Trophoblast cell (in vitro differentiated cells and primary cell): ENCODE data around the gene QPRT.
"Not testable (repeated sequence)": the region's sequence is repeated elsewhere in the genome, so short reads cannot be mapped to it uniquely, and the experiment has no call there.

Experiments
- DNase-seq, 2 donors: peaks; one replicate each; pipeline ENCODE4 v3.0.0-alpha.2; 2016
- H2AFZ ChIP-seq: 2 replicates; pipeline ENCODE4 v1.6.1; 2013; ENCODE audit warnings: low read length, moderate library complexity, mild to moderate bottlenecking; ENCODE audit not compliant: insufficient read depth, poor library complexity
- H2AK5ac ChIP-seq: 2 replicates; pipeline ENCODE4 v1.6.1; 2013; ENCODE audit warnings: mild to moderate bottlenecking, low read length
- H2BK120ac ChIP-seq: 2 replicates; pipeline ENCODE4 v1.6.1; 2013; ENCODE audit warnings: low read length, mild to moderate bottlenecking, moderate library complexity; ENCODE audit not compliant: insufficient read depth, poor library complexity
- H2BK12ac ChIP-seq: 2 replicates; pipeline ENCODE4 v1.6.1; 2013; ENCODE audit warnings: mild to moderate bottlenecking, low read length, moderate library complexity
- H2BK5ac ChIP-seq: 2 replicates; pipeline ENCODE4 v1.6.1; 2013; ENCODE audit warnings: low read length, low read depth, moderate library complexity, mild to moderate bottlenecking; ENCODE audit not compliant: poor library complexity
- H3K14ac ChIP-seq: 2 replicates; pipeline ENCODE4 v1.6.1; 2013; ENCODE audit warnings: mild to moderate bottlenecking, low read length
- H3K18ac ChIP-seq: 2 replicates; pipeline ENCODE4 v1.6.1; 2013; ENCODE audit warnings: mild to moderate bottlenecking, low read length
- H3K23ac ChIP-seq: 2 replicates; pipeline ENCODE4 v1.6.1; 2013; ENCODE audit warnings: low read length
- H3K27ac ChIP-seq: 2 replicates; pipeline ENCODE4 v1.5.1; 2013; ENCODE audit warnings: low read depth, mild to moderate bottlenecking, inconsistent platforms, low read length, moderate library complexity
- H3K27me3 ChIP-seq: 2 replicates; pipeline ENCODE4 v1.6.1; 2013; ENCODE audit warnings: inconsistent platforms, mild to moderate bottlenecking, low read length, moderate library complexity; ENCODE audit not compliant: insufficient read depth
- H3K36me3 ChIP-seq, 2 experiments: 1 replicate in 1 of 2; 2 replicates in 1 of 2; pipeline ENCODE4 v1.6.1; 2013; ENCODE audit warnings: low read length in 2 of 2, mild to moderate bottlenecking in 2 of 2, moderate library complexity in 1 of 2; ENCODE audit not compliant: insufficient read depth in 2 of 2, control insufficient read depth in 1 of 2
- H3K4ac ChIP-seq: 2 replicates; pipeline ENCODE4 v1.6.1; 2013; ENCODE audit warnings: low read depth, mild to moderate bottlenecking, low read length, moderate library complexity
- H3K4me1 ChIP-seq, 2 experiments: 1 replicate in 1 of 2; 2 replicates in 1 of 2; pipeline ENCODE4 v1.6.1; 2013; ENCODE audit warnings: low read length in 2 of 2, mild to moderate bottlenecking in 2 of 2, moderate library complexity in 1 of 2; ENCODE audit not compliant: insufficient read depth in 2 of 2, control insufficient read depth in 1 of 2
- H3K4me2 ChIP-seq: 2 replicates; pipeline ENCODE4 v1.6.1; 2013; ENCODE audit warnings: inconsistent platforms, mild to moderate bottlenecking, low read length, moderate library complexity
- H3K4me3 ChIP-seq: 2 replicates; pipeline ENCODE4 v1.5.1; 2013; ENCODE audit warnings: mild to moderate bottlenecking, low read depth, low read length, inconsistent platforms
- H3K79me1 ChIP-seq: one replicate; pipeline ENCODE4 v1.6.1; 2013; ENCODE audit warnings: low read length
- H3K79me2 ChIP-seq: 2 replicates; pipeline ENCODE4 v1.6.1; 2013; ENCODE audit warnings: low read length, mild to moderate bottlenecking; ENCODE audit not compliant: control insufficient read depth, insufficient read depth, poor library complexity
- H3K9ac ChIP-seq: 2 replicates; pipeline ENCODE4 v1.6.1; 2013; ENCODE audit warnings: mild to moderate bottlenecking, low read length
- H3K9me3 ChIP-seq: 2 replicates; pipeline ENCODE4 v1.6.1; 2013; ENCODE audit warnings: low read depth, mild to moderate bottlenecking, control low read depth, inconsistent platforms, low read length; ENCODE audit not compliant: insufficient read depth
- H4K12ac ChIP-seq: 2 replicates; pipeline ENCODE4 v1.6.1; 2013; ENCODE audit warnings: low read depth, mild to moderate bottlenecking, low read length, moderate library complexity
- H4K8ac ChIP-seq: 2 replicates; pipeline ENCODE4 v1.6.1; 2013; ENCODE audit warnings: low read depth, mild to moderate bottlenecking, low read length, moderate library complexity
- H4K91ac ChIP-seq: one replicate; pipeline ENCODE4 v1.6.1; 2013; ENCODE audit warnings: low read depth, mild to moderate bottlenecking, low read length, moderate library complexity
- WGBS: extraction: QIAGEN DNeasy Blood & Tissue Kit; methylation state at CpG from one replicate; pipeline ENCODE4 v1.1.7; 2013; ENCODE audit warnings: missing lambda C conversion rate; ENCODE audit not compliant: insufficient read length, insufficient coverage; ENCODE audit errors: extremely low coverage; 5-methylcytosine and 5-hydroxymethylcytosine counted together

The QPRT gene

GRCh38 chr16:29665294-29666077, 13.5 kb upstream of the QPRT start:
- H3K79me2 ChIP-seq = no peaks in the 10 kb centered on the region
- WGBS = no CpG with 5 or more reads among the region's 15 CpGs
- H3K4me3 ChIP-seq = no peak overlapping the region
- H3K9me3 ChIP-seq = no peaks in the 10 kb centered on the region
- H2AK5ac ChIP-seq = peak overlapping the region; percentile 42
- peak overlapping the region; percentile 39 for H2BK120ac ChIP-seq
- H2BK12ac ChIP-seq = peak overlapping the region; percentile 19
- peaks cover 12 to 17% of the 10 kb centered on the region in 2 experiments for H3K4me1 ChIP-seq
- no peak overlapping the region for H3K9ac ChIP-seq
- H3K27me3 ChIP-seq = no peaks in the 10 kb centered on the region
- H4K12ac ChIP-seq = peak overlapping the region; percentile 19
- H3K23ac ChIP-seq = no peak overlapping the region
- no peak overlapping the region for H4K8ac ChIP-seq
- no peak overlapping the region for H2BK5ac ChIP-seq
- no peak for DNase-seq
- peak overlapping the region; percentile 38 for H3K18ac ChIP-seq
- H3K36me3 ChIP-seq = no peaks in the 10 kb centered on the region
- H3K4me2 ChIP-seq = no peak overlapping the region
- H3K4ac ChIP-seq = no peak overlapping the region
- peak overlapping the region; percentile 65 for H3K14ac ChIP-seq
- H4K91ac ChIP-seq = peak overlapping the region; percentile 82
- peaks cover 16% of the 10 kb centered on the region for H3K79me1 ChIP-seq
- no peak overlapping the region for H2AFZ ChIP-seq
- H3K27ac ChIP-seq = peak overlapping the region; percentile 63

GRCh38 chr16:29667322-29667610, 11.7 kb upstream of the QPRT start:
- not testable (repeated sequence) for H4K91ac ChIP-seq, H4K12ac ChIP-seq, H3K9me3 ChIP-seq, H2AK5ac ChIP-seq, H3K4me2 ChIP-seq, H3K79me2 ChIP-seq, H3K4me3 ChIP-seq, H3K18ac ChIP-seq, H3K9ac ChIP-seq, H3K4ac ChIP-seq, H3K23ac ChIP-seq, DNase-seq, H3K14ac ChIP-seq, H3K27me3 ChIP-seq, H3K36me3 ChIP-seq, H4K8ac ChIP-seq
- peaks cover 12 to 17% of the 10 kb centered on the region in 2 experiments for H3K4me1 ChIP-seq
- peak overlapping the region; percentile 20 for H2BK120ac ChIP-seq
- H3K79me1 ChIP-seq = peaks cover 16% of the 10 kb centered on the region
- H3K27ac ChIP-seq = peak overlapping the region; percentile 63
- H2BK5ac ChIP-seq = peak overlapping the region; percentile 20
- WGBS = no CpG with 5 or more reads among the region's 6 CpGs
- H2AFZ ChIP-seq = peak overlapping the region; percentile 53
- peak overlapping the region; percentile 45 for H2BK12ac ChIP-seq

GRCh38 chr16:29667755-29668154, 11.2 kb upstream of the QPRT start:
- Histone ChIP-seq H3K9me3 (no peaks in the 10 kb centered on the region), H2BK12ac (no peak overlapping the region), H3K4ac (no peak overlapping the region), H3K23ac (no peak overlapping the region), H2AK5ac (no peak overlapping the region), H2BK120ac (no peak overlapping the region), H3K4me2 (no peak overlapping the region), H4K12ac (no peak overlapping the region), H3K4me1 (peaks cover 12 to 17% of the 10 kb centered on the region in 2 experiments), H4K8ac (no peak overlapping the region), H2BK5ac (no peak overlapping the region), H3K79me2 (no peaks in the 10 kb centered on the region), H3K14ac (no peak overlapping the region), H3K36me3 (no peaks in the 10 kb centered on the region), H4K91ac (no peak overlapping the region), H2AFZ (no peak overlapping the region), H3K18ac (no peak overlapping the region), H3K4me3 (peak overlapping the region; percentile 8), H3K27ac (no peak overlapping the region), H3K9ac (no peak overlapping the region), H3K79me1 (peaks cover 16% of the 10 kb centered on the region), H3K27me3 (no peaks in the 10 kb centered on the region)
- WGBS = no CpG with 5 or more reads among the region's 12 CpGs
- no peak for DNase-seq

- H2AFZ ChIP-seq = no peak overlapping the region
- H3K4me3 ChIP-seq = no peak overlapping the region
- no peaks in the 10 kb centered on the region for H3K9me3 ChIP-seq
- no peaks in the 10 kb centered on the region for H3K79me2 ChIP-seq
- no peak for DNase-seq
- H3K4me1 ChIP-seq = peaks cover 12 to 17% of the 10 kb centered on the region in 2 experiments
- no peak overlapping the region for H3K14ac ChIP-seq
- H3K9ac ChIP-seq = no peak overlapping the region
- no peak overlapping the region for H3K18ac ChIP-seq
- H3K27me3 ChIP-seq = no peaks in the 10 kb centered on the region
- no peak overlapping the region for H3K27ac ChIP-seq
- peaks cover 16% of the 10 kb centered on the region for H3K79me1 ChIP-seq
- no peak overlapping the region for H3K4me2 ChIP-seq
- H2BK120ac ChIP-seq = no peak overlapping the region
- no peak overlapping the region for H3K23ac ChIP-seq
- H2AK5ac ChIP-seq = no peak overlapping the region
- no peak overlapping the region for H3K4ac ChIP-seq
- no CpG with 5 or more reads among the region's 3 CpGs for WGBS
- H2BK5ac ChIP-seq = no peak overlapping the region
- H4K91ac ChIP-seq = no peak overlapping the region
- no peak overlapping the region for H4K8ac ChIP-seq
- no peaks in the 10 kb centered on the region for H3K36me3 ChIP-seq
- no peak overlapping the region for H4K12ac ChIP-seq
- no peak overlapping the region for H2BK12ac ChIP-seq
Observed at GRCh38 chr16:29668267-29668666, 10.7 kb upstream of the QPRT start.
